ENCODE results near the gene EFCAB7.

Gene EFCAB7
- long read RNA-seq, transcript EFCAB7-201 (14 exons, 2,313 nt), result major isoform, 19 of 32 reads
- long read RNA-seq, partial matches to known transcripts, result 7 of 32 reads
- long read RNA-seq, other reads (novel, unspliced or antisense), result 6 of 32 reads

- peak within 1 kb of the TSS; percentile 89 for H3K27ac ChIP-seq (replicated peaks)
- peak; percentile 71 to 95 for DNase-seq (ENCODE audit: low read depth in 1 of 2, low spot score in 1 of 2)
- peak within 1 kb of the TSS; percentile 79 for H3K4me3 ChIP-seq (replicated peaks; ENCODE audit: insufficient read depth, low read length)
- TF ChIP-seq REST (IDR thresholded peaks at IDR 0.05; ENCODE audit: insufficient replicate concordance, low read depth) (peak; percentile 21), GABPA (IDR thresholded peaks at IDR 0.05; ENCODE audit: low read depth) (peak; percentile 97), POLR2AphosphoS5 (IDR thresholded peaks at IDR 0.05; ENCODE audit: low read depth) (peak; percentile 68), CTCF (IDR thresholded peaks at IDR 0.05; ENCODE audit: insufficient read depth, low read length) (no peak), SPI1 (IDR thresholded peaks at IDR 0.05; ENCODE audit: borderline replicate concordance, low read depth) (peak; percentile 42; the same call in 1 of the 2 replicates)
- no peaks in the 10 kb centered on the region for H3K27me3 ChIP-seq (ENCODE audit: insufficient read depth, poor library complexity, severe bottlenecking)
Measured at GRCh38 chr1:63522891-63523728, at the start of gene EFCAB7, which contains the start of gene ITGB3BP. Gene EFCAB7, plus strand, starts transcription at chr1:63523525. Its CDS starts 2,048 bp downstream, at chr1:63525573. Gene ITGB3BP, minus strand, starts transcription at chr1:63523225. Its CDS starts 92 bp downstream, at chr1:63523133.

- no peak for DNase-seq (ENCODE audit: low read depth in 1 of 2, low spot score in 1 of 2)
- H3K4me3 ChIP-seq (replicated peaks; ENCODE audit: insufficient read depth, low read length), result no peak overlapping the region
- H3K27ac ChIP-seq (replicated peaks), result no peak overlapping the region
- no peaks in the 10 kb centered on the region for H3K27me3 ChIP-seq (ENCODE audit: insufficient read depth, poor library complexity, severe bottlenecking)
- TF ChIP-seq GABPA (IDR thresholded peaks at IDR 0.05; ENCODE audit: low read depth), result no peak
- TF ChIP-seq CTCF (IDR thresholded peaks at IDR 0.05; ENCODE audit: insufficient read depth, low read length), result no peak
- TF ChIP-seq POLR2AphosphoS5 (IDR thresholded peaks at IDR 0.05; ENCODE audit: low read depth), result no peak
- TF ChIP-seq REST (IDR thresholded peaks at IDR 0.05; ENCODE audit: insufficient replicate concordance, low read depth), result no peak
- no peak for TF ChIP-seq SPI1 (IDR thresholded peaks at IDR 0.05; ENCODE audit: borderline replicate concordance, low read depth)
Measured at GRCh38 chr1:63475761-63476160, 47.6 kb upstream of the EFCAB7 start.

- Histone ChIP-seq H3K27me3 (ENCODE audit: insufficient read depth, poor library complexity, severe bottlenecking) (no peaks in the 10 kb centered on the region), H3K27ac (replicated peaks) (no peak overlapping the region), H3K4me3 (replicated peaks; ENCODE audit: insufficient read depth, low read length) (no peak overlapping the region)
- no peak for DNase-seq (ENCODE audit: low read depth in 1 of 2, low spot score in 1 of 2)
- TF ChIP-seq CTCF (IDR thresholded peaks at IDR 0.05; ENCODE audit: insufficient read depth, low read length), result no peak
Measured at GRCh38 chr1:63480057-63480456, 43.3 kb upstream of the EFCAB7 start.

Measured in HL-60 (cell line).